GM18507 (cell line): ENCODE data around the gene ANKRD33B.
"Not testable (repeated sequence)": the region's sequence is repeated elsewhere in the genome, so short reads cannot be mapped to it uniquely, and the experiment has no call there.

Source experiments
- DNase-seq: peaks from one replicate; pipeline ENCODE4 v3.0.0; 2011; ENCODE audit warnings: low read depth; ENCODE audit not compliant: insufficient read length; ENCODE audit errors: extremely low spot score
- FAIRE-seq: peaks from 2 replicates; lab custom pipeline; 2011; peaks lifted over from hg19 to GRCh38; lab: Jason Lieb, UNC

ANKRD33B gene

GRCh38 chr5:10563945-10564837, at the start of gene ANKRD33B:
Gene ANKRD33B, plus strand, starts transcription at chr5:10564070. Its CDS starts 398 bp downstream, at chr5:10564468.
- FAIRE-seq (peak; percentile 59), DNase-seq (peak; percentile 72)

DNA sequence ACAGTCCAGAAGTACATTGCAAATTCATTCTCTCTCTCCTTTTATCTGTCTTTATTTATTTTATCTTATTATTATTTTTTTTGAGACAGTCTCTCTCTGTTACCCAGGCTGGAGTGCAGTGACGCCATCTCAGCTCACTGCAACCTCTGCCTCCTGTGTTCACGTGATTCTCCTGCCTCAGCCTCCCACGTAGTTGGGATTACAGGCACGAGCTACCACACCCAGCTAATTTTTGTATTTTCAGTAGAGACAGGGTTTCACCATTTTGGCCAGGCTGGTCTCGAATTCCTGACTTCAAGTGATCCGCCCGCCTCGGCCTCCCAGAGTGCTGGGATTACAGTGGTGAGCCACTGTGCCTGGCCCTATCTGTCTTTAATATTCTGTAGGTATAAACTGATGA, 49.3 kb upstream of the ANKRD33B start:
- not testable (repeated sequence) for DNase-seq, FAIRE-seq

DNA sequence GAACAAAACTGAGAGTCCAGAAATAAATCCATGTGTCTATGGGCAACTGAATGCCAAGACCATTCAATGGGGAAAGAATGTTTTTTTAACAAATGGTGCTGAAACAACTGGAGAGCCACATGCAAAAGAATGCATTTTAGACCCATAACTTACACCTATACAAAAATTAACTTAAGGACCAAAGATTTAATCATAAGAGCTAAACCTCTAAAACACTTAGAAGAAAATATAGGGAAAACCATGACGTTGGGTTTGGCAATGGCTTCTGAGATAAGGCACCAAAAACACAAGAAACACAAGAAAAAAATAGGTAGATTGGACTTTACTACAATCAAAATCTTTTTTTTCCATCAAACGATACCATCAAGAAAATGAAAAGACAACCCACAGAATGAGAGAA, 48.4 kb upstream of the ANKRD33B start:
- FAIRE-seq (no peak), DNase-seq (no peak)

- FAIRE-seq (no peak), DNase-seq (no peak)
These were observed 45.5 kb upstream of the ANKRD33B start for GRCh38 chr5:10518347-10518746.

GRCh38 chr5:10519729-10520128, 44.1 kb upstream of the ANKRD33B start:
- DNase-seq, result no peak
- FAIRE-seq, result no peak

GRCh38 chr5:10520706-10521105, 43.2 kb upstream of the ANKRD33B start:
- FAIRE-seq, result no peak
- DNase-seq, result no peak

DNA sequence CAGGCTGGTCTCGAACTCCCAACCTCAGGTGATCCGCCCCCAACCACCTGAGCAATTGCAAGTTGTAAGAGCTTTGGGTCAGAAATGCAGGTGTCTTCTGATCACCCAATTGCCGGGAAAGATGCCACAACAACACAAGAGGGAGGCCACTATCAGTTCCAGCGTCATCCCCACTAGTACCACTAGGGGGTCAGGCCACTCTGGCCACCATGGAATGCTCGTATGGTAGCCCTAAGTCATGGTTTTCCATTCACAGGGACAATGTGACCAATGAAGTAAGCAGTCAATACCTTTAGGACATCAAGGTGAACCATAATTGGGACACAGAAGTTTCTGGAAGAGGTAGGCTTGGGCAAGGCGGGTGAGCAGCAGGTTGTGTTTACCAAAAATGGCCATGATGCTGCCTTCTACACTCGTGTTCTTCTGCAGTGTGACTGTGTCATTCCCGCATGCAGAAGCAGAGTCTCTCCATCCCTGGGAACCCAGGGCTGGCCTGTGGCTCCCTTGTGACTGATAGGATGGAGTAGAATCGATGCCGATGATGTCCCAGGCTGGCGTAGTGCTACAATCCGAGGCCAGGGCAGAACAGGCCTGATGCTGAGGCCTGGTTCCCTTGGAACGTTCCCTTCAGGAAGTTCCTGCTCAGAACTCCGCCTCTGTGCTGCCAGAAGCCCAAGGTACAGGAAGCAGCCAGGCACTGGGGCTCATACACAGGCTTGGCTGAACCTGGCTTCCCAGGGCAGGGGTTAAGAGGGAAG, 42.2 kb upstream of the ANKRD33B start:
- no peak for DNase-seq
- no peak for FAIRE-seq

DNA sequence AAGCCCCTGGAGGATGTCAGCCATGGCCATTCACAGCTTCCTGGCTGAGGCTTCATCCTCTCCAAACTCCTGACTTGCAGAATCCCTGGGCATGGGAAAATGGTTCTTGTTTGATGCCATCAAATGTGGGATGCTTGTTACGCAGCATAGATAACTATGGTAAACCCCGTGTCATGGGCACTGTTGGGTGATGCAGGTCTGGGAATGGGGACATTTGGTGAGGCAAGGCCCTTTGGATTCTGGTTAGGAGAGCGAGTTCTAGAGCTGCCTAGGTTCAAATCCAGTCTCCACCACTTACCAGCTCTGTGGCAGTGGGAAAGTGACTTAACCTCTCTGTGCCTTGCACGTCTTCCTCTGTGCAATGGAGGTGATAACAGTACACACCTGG, 41.7 kb upstream of the ANKRD33B start:
- FAIRE-seq (no peak), DNase-seq (no peak)

DNA sequence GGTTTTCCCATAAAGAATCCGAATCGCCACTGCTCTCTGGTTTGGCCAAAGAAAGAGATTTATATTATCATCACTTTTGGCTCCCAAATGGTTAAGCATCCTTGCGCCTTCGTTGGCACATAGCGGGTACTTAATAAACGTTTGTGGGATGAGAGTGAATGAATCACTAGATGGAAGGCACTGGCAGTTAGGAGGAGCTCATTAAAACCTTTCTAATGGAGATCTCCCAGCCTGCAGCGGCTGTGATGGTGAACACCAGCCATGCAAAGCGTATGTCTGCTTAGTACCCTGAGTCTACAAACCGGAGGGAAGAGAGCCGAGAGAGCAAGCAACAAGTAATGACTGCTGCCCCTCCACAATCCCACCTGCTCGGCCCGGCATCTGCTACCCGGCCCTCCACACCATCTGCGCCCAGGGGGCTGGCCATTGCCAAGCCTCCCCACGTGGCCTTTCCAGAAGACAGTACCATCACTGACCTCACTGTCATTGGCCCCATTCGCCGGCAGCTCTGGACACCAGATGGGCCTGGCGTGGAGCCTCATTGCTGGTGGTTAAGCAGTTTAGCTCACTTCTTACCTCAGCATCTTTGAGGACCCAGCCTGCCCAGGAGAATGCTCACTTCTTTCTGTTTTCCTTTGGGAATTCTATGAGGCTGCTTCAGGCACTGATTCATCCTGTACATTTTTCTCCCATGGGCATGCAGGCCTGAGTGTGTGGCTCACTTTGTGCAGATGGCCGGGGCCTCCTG, 39.3 kb upstream of the ANKRD33B start:
- no peak for FAIRE-seq
- DNase-seq, result no peak

DNA sequence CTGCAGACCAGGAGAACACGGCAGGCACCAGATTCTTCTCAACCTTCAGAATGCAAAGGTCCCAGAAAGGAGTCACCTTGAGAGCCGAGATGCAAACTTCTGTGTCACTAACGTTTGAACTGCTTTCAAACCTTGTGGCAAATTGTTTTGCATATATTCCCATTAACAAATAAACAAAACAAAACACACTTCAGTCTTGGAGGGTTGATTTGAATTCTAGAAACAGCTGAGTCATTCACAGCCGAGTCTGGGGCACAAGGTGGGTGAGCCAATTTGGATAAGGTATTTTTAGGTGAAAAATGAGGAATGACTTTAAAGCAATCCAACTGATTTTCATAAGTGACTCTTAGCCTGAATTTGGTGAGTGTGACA, 38.8 kb upstream of the ANKRD33B start:
- DNase-seq (no peak), FAIRE-seq (peak; percentile 66)

GRCh38 chr5:10527281-10527950, 36.5 kb upstream of the ANKRD33B start:
- no peak for FAIRE-seq
- DNase-seq, result no peak

DNA sequence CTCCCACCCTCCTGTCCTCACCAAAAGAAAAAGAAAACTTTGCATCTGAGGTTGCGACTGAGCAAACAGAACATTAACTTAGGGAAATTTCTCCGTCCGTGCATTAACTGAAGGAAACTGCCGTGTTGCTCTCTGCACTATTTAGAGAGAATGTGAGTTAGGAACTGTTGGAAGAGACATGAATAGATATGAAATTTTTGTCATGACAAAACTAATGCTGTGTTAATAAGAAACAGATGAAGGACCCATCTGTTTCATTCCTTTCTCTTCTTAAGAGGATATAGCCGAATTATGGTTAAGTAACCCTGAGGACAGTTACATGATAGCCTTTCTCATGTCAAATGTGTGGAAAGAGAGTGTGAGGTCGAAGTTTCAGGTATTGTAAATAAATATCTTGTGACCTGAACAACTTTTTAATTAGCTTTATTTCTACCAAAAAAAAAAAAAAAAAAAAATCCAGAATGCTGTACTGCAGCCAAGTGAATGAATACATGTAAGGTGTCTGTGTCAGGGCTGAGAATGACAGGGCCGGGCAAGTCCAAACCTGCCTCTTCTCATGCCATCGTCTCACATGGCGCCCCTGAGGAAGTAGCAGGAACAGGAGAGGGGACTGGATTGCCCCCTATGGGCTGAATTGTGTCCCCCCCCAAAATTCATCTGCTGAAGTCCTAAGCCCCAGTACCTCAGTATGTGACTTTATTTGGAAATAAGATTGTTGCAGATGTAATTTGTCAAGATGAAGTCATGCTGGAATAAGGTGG, 35.6 kb upstream of the ANKRD33B start:
- FAIRE-seq (no peak), DNase-seq (no peak)

DNA sequence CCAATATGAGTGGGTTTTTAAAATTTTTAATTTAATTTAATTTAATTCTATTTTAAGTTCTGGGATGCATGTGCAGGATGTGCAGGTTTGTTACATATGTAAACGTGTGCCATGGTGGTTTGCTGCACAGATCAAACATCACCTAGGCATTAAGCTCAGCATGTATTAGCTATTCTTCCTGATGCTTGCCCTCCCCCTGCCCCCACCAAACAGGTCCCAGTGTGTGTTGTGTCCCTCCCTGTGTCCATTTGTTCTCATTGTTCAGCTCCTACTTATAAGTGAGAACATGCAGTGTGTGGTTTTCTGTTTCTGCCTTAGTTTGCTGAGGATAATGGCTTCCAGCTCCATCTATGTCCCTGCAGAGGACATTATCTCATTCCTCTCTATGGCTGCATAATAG, 35.0 kb upstream of the ANKRD33B start:
- FAIRE-seq (no peak), DNase-seq (no peak)

DNA sequence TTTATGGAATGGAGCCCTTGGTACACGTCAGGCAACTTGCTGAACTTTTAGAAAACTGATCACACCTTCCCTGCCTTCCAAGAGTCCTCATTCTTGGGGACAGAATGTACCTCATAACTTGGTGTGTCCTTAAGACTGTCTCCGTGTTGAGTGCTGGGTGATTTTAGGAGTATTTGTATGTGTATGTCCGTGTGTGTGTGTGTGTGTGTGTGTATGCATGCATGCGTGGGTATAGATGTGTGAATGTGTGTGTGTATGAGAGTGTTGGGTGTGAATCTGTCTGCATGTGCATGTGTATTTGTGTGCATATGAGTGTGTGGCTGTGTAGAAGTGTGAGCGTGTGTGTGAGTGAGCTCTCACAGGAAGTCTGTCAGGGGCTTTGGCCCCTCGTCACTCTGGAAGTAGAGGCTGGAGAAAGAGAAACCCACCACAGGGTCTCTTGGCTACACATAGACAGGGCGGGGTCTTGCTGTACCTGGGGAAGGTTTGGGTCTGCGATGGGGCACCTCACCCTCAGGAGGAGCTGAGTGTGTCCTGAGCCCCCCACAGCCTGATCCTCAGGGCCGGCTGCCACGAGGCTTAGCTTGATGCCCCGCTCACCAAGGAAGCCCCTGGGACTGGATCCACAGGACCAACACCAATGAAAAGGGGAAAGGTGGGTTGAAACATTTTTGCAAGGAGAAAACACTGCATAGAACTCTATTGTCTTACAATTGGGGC, 33.1 kb upstream of the ANKRD33B start:
- no peak for DNase-seq
- FAIRE-seq, result no peak

DNA sequence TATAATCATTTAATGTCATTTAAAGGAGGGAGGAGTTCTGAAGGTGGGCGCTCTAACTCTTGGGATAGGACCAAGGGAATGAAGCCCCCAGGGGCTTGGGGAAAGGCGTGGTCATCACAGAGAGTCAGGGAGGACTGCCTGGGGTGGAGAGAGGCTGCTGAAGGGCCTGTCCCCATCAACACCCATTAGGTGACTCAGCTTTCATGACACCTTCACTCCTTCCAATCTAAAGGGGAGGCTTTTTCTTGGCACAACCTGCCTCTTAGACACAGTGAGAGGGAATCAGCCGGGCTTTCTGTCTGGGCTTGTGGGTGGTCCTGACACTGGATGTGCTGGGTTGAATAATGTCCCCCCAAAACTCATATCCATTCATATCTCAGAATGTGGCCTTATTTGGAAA, 31.4 kb upstream of the ANKRD33B start:
- DNase-seq (no peak), FAIRE-seq (no peak)

DNA sequence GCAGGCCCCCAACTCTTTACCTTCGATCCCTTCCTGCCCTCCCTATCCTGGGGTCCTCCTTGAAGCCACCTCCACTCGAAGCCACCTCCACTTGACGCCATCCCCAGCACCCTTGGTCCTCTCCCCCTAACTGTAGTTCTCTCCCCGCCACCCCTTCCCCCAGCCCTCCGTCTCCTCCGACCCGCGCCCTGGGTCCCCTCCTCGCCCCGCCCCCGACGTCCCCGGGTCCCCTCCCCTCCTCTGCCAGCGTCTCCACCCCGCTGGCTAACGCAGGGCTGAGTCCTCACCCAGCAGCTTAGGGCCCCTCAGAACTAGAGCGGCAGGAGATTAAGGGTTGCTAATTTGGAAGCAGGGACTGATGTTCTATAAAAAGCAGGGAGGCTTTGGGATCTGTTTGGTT, 30.6 kb upstream of the ANKRD33B start:
- FAIRE-seq (no peak), DNase-seq (no peak)

GRCh38 chr5:10534561-10535530, 29.0 kb upstream of the ANKRD33B start:
- no peak for DNase-seq
- no peak for FAIRE-seq
